NCI-H2196 (cell line): Measurements from ENCODE around the gene ZNF804A.
A peak's percentile ranks its signal among the peaks of the same experiment; 100 is the strongest.
"Not testable (repeated sequence)": the region's sequence is repeated elsewhere in the genome, so short reads cannot be mapped to it uniquely, and the experiment has no call there.

ENCODE experiments used
- DNase-seq: peaks from one replicate; lab custom pipeline; 2025; ENCODE audit not compliant: unreplicated experiment; lab: John Stamatoyannopoulos, UW

ZNF804A gene

DNA sequence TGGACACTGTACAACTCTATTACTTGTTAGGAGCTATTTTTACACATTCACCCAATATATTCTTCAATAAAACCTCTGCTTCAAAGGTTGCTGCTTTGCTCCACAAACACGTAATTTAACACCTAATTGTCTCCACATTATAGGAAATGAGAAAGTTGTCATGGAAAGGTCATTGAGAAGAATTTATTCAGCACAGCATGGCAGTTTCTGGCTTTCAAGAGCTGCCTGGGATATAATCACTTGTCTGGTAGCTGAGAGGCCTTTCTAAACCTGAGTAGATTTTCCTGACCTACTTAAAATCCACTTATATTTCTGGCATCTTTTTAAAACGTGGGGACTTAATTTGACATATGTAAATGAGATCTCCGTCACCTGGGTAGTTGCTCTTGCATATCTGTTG lies 216.1 kb downstream of the ZNF804A start:
- peak; percentile 26 for DNase-seq

GRCh38 chr2:184815824-184816223 lies 217.5 kb downstream of the ZNF804A start:
- DNase-seq, result no peak

- DNase-seq, result no peak
Observed at GRCh38 chr2:184824597-184824996, 226.3 kb downstream of the ZNF804A start.

DNA sequence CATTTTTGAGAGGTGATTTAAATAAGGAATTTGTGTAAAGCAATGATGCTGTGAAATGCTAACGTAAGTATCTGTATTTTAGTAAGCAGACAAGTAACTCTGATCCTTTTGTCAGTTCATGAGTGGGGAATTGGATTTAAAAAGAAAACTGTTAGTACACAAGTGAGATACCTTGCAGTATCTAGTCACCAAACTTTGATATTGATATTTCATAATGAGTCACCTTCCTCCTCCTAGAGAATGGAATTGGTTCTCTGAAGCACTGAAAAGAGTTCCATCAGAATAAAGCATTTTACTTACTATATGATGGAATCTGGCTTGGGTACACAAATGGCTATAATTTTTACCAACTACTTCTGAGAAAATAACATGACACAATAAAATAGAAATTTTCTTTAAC lies 232.2 kb downstream of the ZNF804A start:
- DNase-seq, result no peak

DNA sequence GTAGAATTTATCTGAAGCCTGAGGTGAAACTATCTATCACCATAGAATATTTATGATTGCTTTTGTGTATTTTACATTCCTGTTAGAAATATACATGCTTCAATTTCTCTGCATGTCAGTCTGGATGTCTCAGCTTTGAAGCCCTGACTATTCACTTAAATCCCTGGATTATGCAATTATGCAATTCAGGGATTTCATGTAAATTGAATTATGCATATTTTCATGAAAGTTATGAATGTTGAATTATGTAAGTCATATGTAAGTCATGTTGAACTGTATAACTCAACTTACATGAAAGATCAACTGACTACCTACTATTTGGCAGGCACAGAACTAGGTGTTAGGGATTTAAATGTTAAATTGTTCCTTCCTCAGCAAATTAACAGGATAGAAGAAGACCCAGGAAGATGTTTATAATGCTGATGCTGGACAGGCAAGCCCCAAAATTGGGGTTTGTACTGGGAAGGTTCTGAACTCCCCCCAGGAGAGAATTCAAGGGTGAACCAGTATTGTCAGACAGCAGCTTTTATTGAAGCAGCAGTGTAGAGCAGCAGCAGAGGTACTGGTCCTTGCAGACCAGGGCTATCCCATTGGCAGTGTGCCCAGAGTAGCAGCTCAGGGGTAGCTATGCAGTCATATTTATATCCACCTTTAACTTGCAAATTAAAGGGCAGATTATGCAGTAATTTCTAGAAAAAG lies 236.5 kb downstream of the ZNF804A start:
- DNase-seq, result peak; percentile 4

GRCh38 chr2:184835398-184835715 lies 237.0 kb downstream of the ZNF804A start:
- DNase-seq, result no peak

- no peak for DNase-seq
Observed at GRCh38 chr2:184847331-184847730, 249.0 kb downstream of the ZNF804A start.

GRCh38 chr2:184849516-184849915 lies 251.2 kb downstream of the ZNF804A start:
- DNase-seq, result no peak

- no peak for DNase-seq
Observed at GRCh38 chr2:184851576-184851975, 253.2 kb downstream of the ZNF804A start.

DNA sequence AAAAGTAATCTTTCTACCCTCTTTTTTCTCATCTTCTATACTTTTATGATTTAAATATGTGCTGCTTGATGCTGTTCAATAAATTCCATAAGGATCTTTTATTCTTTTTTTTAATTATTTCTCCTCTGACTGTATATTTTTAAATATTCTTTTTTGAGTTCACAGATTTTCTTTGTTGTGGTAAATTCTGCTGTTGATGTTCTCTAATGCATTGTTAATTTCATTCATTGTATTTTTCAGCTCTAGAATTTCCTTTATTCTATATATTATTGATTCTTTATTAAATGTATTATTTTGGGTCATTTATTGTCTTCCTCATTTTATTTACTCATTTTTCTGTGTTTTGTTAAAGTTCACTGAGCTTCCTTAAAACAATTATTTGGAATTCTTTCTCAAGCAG lies 260.9 kb downstream of the ZNF804A start:
- no peak for DNase-seq

DNA sequence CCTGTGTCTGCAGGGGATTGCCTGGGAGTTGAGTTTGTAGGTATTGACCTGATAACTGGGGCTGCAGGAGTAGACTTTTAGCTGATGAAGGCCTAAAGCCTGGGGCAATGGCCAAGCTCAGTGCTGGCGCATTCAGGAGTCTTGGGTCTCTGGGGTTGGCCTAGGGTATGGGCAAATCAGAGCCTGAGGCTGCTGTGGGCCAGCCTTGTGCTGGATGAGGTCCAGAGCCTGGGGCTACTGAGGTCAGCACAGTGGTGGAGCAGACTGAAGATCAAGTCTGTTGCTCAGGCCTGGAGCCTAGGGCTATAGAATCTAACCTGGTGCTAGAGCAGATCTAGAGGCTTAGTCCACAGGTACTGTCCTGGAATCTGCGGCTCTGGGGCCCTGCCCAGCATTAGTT lies 262.4 kb downstream of the ZNF804A start:
- no peak for DNase-seq

DNA sequence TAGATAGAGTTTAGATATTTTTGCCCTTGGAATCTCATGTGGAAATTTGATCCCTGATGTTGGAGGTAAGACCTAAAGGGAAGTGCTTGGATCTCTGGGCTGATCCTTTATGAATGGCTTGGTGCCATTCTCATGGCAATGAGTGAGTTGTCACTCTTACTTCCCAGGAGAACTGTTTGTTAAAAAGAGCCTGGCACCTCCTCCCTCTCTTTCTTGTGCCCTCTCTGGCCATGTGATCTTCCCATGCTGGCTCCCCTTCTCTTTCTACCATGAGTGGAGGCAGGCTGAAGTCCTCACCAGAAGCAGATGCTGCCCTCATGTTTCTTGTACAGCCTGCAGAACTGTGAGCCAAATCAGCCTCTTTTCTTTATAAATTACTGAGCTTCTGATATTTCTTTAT lies 276.9 kb downstream of the ZNF804A start:
- DNase-seq, result no peak

DNA sequence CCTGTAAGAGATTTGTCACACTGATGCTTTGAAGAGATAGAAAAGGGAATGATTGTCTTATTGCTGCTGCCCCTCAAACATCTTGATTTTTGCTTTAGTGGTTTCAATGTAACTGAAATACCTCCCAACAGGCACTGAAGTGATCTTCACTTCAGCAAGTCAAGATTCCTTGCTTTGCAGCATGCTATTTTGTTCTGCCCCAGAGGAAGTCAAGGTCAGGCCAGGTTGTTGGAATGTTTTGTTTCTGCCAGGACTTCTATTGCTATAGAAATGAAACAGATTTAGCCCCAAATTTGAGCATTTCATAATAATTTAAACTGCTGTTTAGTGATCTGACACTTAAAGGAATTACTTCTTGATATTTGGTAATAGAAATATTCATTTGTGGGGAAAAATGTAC lies 277.6 kb downstream of the ZNF804A start:
- no peak for DNase-seq

GRCh38 chr2:184877909-184878308 lies 279.6 kb downstream of the ZNF804A start:
- no peak for DNase-seq

GRCh38 chr2:184879671-184880070 lies 281.3 kb downstream of the ZNF804A start:
- no peak for DNase-seq

GRCh38 chr2:184886585-184886984 lies 288.3 kb downstream of the ZNF804A start:
- DNase-seq, result not testable (repeated sequence)

DNA sequence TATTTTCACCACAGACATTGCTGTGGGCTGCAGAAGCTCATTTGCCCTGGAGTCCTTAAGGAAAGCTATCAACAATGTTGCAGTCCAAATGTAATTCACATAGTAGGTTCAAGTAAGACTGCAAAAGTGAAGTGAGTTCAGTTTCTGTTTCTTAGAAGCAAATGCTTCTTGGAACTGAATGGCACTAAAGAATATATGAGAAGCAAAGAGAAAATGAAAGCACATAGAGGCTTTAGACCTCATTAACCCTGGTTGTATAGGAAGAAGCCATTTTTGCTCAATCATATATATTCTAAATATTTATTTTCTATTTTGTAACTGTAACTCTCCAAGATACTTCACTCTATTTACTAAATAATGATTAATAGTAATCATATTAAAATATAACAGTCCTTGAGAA lies 292.0 kb downstream of the ZNF804A start:
- peak; percentile 7 for DNase-seq

DNA sequence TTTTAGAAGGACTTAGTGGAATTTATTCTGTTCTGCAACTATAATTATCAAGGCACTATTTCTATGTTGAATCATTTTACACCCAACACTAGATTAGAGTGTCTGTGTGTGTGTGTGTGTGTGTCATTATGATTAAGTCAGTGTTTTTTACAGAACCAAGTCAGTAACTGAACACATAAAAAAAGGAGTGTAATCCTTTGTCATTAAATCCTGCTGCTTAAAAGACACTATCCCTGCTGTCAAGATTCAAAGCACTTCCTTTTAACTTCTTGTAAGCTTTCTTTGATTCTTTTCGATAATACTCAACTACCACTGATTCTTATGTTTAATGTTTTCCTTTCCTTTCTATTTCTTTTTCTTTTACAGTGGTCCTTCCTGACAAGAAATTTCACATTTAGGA lies 306.7 kb downstream of the ZNF804A start:
- DNase-seq, result no peak

- no peak for DNase-seq
Observed at GRCh38 chr2:184906160-184906559, 307.8 kb downstream of the ZNF804A start.

- no peak for DNase-seq
Observed at GRCh38 chr2:184906709-184907108, 308.4 kb downstream of the ZNF804A start.

- DNase-seq, result no peak
Observed at GRCh38 chr2:184908966-184909365, 310.6 kb downstream of the ZNF804A start.

- no peak for DNase-seq
Observed at GRCh38 chr2:184920451-184920965, 322.2 kb downstream of the ZNF804A start.

DNA sequence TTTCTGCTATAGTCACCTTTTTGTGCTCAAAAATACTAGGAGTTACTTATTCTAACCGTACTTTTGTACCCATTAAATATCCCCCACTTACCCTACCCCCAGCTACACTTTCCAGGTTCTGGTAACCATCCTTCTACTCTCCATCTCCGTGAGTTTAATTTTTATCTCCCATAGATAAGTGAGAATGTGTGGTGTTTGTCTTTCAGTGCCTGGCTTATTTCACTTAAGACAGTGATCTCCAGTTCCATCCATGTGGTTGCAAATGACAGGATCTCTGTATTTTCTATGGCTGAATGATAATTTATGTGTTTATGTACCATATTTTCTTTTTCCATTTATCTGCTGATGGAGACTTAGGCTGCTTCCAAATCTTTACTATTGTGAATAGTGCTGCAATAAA lies 323.3 kb downstream of the ZNF804A start:
- DNase-seq, result no peak
